Mesodermal cell (in vitro differentiated cells): ENCODE data around the gene CCDC83.

Experiments used
- H3K27ac ChIP-seq: 2 replicates; pipeline ENCODE4 v1.7.0; 2013; ENCODE audit warnings: mild to moderate bottlenecking, low read depth, low read length, moderate library complexity; ENCODE audit not compliant: severe bottlenecking
- H3K36me3 ChIP-seq: 2 replicates; pipeline ENCODE4 v1.7.1; 2013; ENCODE audit warnings: mild to moderate bottlenecking, low read length, moderate library complexity; ENCODE audit not compliant: control insufficient read depth, insufficient read depth
- H3K4me1 ChIP-seq: one replicate; pipeline ENCODE4 v1.7.1; 2013; ENCODE audit warnings: mild to moderate bottlenecking, low read length; ENCODE audit not compliant: insufficient read depth, control insufficient read depth, poor library complexity, severe bottlenecking
- H3K4me3 ChIP-seq: 2 replicates; pipeline ENCODE4 v1.7.0; 2013; ENCODE audit warnings: low read length, control low read depth, mild to moderate bottlenecking; ENCODE audit not compliant: insufficient read depth, poor library complexity, severe bottlenecking; ENCODE audit errors: extremely low read depth
- H3K9me3 ChIP-seq: 2 replicates; pipeline ENCODE4 v1.7.1; 2013; ENCODE audit warnings: mild to moderate bottlenecking, low read length, moderate library complexity; ENCODE audit not compliant: control insufficient read depth
- WGBS, 2 experiments: methylation state at CpG; one replicate each; pipeline ENCODE4 v1.1.5; 2013; ENCODE audit warnings: missing lambda C conversion rate in 2 of 2; ENCODE audit not compliant: insufficient coverage in 2 of 2; 5-methylcytosine and 5-hydroxymethylcytosine counted together

The CCDC83 gene

GRCh38 chr11:85939099-85940015 is 84.2 kb downstream of the CCDC83 start:
- no peak overlapping the region for H3K27ac ChIP-seq
- H3K4me1 ChIP-seq = no peaks in the 10 kb centered on the region
- H3K9me3 ChIP-seq = no peaks in the 10 kb centered on the region
- no peaks in the 10 kb centered on the region for H3K36me3 ChIP-seq
- no peak overlapping the region for H3K4me3 ChIP-seq
- 100% methylated on average over 1 of the region's 4 CpGs; no CpG with 5 or more reads in 1 of the 2 experiments for WGBS, 2 experiments

DNA sequence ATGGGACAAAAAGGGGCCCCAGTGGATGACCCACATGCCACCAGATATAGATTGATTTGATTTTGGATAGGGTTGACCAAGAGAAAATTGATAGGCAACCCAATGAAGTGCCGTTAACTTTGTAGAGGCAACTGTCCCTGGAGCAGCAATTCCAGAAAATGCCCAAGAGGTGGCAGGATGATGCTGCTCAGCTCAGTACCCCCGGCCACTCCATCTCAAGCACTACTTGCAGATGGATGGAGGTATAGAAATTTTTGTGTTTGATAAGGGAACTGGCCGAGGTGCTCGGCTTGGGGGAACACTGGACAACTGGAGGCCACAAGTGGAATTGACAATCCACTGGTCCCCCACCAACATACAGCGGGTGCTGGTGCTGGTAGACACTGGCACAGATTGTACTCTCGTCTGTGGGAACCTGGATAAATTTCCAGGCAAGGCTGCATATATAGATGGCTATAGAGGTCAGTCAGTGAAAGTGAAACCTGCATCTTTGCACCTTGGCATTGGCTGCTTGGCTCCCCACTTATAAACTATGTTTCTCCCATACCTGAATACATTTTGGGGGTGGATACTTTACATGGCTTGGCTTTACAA is 86.3 kb downstream of the CCDC83 start:
- no peaks in the 10 kb centered on the region for H3K4me1 ChIP-seq
- H3K27ac ChIP-seq = no peak overlapping the region
- peaks cover 4% of the 10 kb centered on the region for H3K9me3 ChIP-seq
- H3K36me3 ChIP-seq = no peaks in the 10 kb centered on the region
- H3K4me3 ChIP-seq = no peak overlapping the region
- WGBS, 2 experiments = 54 to 63% methylated on average over 1 to 3 of the region's 6 CpGs

GRCh38 chr11:85945296-85945695 is 90.1 kb downstream of the CCDC83 start:
- Histone ChIP-seq H3K4me3 (no peak overlapping the region), H3K36me3 (no peaks in the 10 kb centered on the region), H3K9me3 (peaks cover 4% of the 10 kb centered on the region), H3K4me1 (no peaks in the 10 kb centered on the region), H3K27ac (no peak overlapping the region)
- WGBS, 2 experiments = 100% methylated on average over 1 of the region's 2 CpGs; no CpG with 5 or more reads in 1 of the 2 experiments

- Histone ChIP-seq H3K9me3 (peaks cover 4% of the 10 kb centered on the region), H3K27ac (no peak overlapping the region), H3K4me1 (no peaks in the 10 kb centered on the region), H3K36me3 (no peaks in the 10 kb centered on the region), H3K4me3 (no peak overlapping the region)
Measured at GRCh38 chr11:85945788-85946187, 90.6 kb downstream of the CCDC83 start.

- no peaks in the 10 kb centered on the region for H3K4me1 ChIP-seq
- H3K4me3 ChIP-seq = no peak overlapping the region
- H3K27ac ChIP-seq = no peak overlapping the region
- H3K36me3 ChIP-seq = no peaks in the 10 kb centered on the region
- H3K9me3 ChIP-seq = peaks cover 4% of the 10 kb centered on the region
Measured at GRCh38 chr11:85946221-85946620, 91.0 kb downstream of the CCDC83 start.

- no peaks in the 10 kb centered on the region for H3K4me1 ChIP-seq
- no peaks in the 10 kb centered on the region for H3K36me3 ChIP-seq
- H3K27ac ChIP-seq = no peak overlapping the region
- H3K9me3 ChIP-seq = peaks cover 4% of the 10 kb centered on the region
- 71 to 74% methylated on average over 3 of the region's 5 CpGs for WGBS, 2 experiments
- H3K4me3 ChIP-seq = no peak overlapping the region
Measured at GRCh38 chr11:85947431-85948272, 92.5 kb downstream of the CCDC83 start.

GRCh38 chr11:85948884-85949283 is 93.7 kb downstream of the CCDC83 start:
- no CpG with 5 or more reads among the region's 2 CpGs for WGBS, 2 experiments
- no peak overlapping the region for H3K27ac ChIP-seq
- H3K36me3 ChIP-seq = peaks cover 10% of the 10 kb centered on the region

GRCh38 chr11:85949798-85950197 is 94.6 kb downstream of the CCDC83 start:
- H3K9me3 ChIP-seq = peaks cover 1% of the 10 kb centered on the region
- no peak overlapping the region for H3K4me3 ChIP-seq
- WGBS, 2 experiments = 100% methylated on average over 1 of the region's 1 CpG; no CpG with 5 or more reads in 1 of the 2 experiments
- H3K4me1 ChIP-seq = peaks cover under 1% of the 10 kb centered on the region
- H3K27ac ChIP-seq = no peak overlapping the region
- peaks cover 19% of the 10 kb centered on the region for H3K36me3 ChIP-seq

More at GRCh38 chr11:85948884-85949283, 93.7 kb downstream of the CCDC83 start:
- H3K9me3 ChIP-seq = peaks cover 4% of the 10 kb centered on the region
- no peak overlapping the region for H3K4me3 ChIP-seq
- no peaks in the 10 kb centered on the region for H3K4me1 ChIP-seq

DNA sequence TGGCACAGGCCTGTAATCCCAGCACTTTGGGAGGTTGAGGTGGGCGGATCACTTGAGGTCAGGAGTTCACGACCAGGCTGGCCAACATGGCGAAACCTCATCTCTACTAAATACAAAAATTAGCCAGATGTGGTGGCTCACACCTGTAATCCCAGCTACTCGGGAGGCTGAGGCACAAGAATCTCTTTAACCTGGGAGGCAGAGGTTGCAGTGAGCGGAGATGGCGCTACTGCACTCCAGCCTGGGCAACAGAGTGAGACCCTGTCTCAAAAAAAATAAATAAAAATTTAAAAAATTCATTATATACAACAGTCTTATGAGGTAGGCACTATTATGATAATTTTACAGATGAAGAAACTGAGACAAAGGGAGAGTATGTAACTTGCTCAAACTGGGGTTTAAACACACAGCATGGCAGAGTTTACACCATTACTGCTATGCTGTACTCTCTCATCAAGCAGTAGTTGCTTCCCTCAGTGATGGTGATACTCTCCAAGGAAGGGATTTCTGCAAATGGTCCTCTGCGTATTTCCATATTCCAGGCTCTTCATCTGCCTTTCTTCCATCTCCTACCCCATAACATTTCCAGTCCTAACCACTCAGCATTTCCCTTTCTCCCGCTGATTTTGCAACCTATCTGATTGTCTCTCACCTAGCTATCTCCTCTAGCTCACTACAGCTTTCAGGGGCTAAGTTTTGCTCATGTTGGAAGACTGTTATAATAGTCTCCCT is 95.3 kb downstream of the CCDC83 start:
- 94 to 96% methylated on average over 4 to 6 of the region's 8 CpGs for WGBS, 2 experiments
- Histone ChIP-seq H3K4me3 (no peak overlapping the region), H3K27ac (no peak overlapping the region), H3K36me3 (peaks cover 26% of the 10 kb centered on the region), H3K9me3 (no peaks in the 10 kb centered on the region), H3K4me1 (peaks cover 7% of the 10 kb centered on the region)

DNA sequence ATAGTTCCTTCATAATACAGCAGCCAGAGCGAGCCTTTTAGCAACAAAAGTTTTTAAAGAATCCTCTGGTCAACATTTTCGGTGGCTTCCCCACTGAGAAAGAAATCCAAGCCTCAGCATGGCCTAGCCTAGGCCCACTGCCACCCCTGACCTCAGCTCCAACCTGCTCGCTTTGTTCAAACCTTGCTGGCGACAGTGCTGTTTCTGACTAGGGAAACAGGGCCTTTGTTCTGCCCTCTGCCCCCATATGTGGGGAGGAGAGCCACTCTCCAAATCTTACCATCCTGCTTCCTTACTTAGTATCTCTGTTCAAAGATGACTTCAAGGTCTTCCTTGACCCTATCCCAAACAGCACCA is 95.8 kb downstream of the CCDC83 start:
- WGBS, 2 experiments = 83 to 93% methylated on average over 1 to 2 of the region's 4 CpGs
- Histone ChIP-seq H3K36me3 (peaks cover 26% of the 10 kb centered on the region), H3K4me3 (no peak overlapping the region), H3K4me1 (peaks cover 11% of the 10 kb centered on the region), H3K9me3 (no peaks in the 10 kb centered on the region), H3K27ac (no peak overlapping the region)
